ENCODE data around the gene INF2.

GRCh38 chr14:104742586-104743455, 53.4 kb downstream of the INF2 start:
- no peak for TF ChIP-seq EZH2phosphoT487 (IDR thresholded peaks at IDR 0.05; ENCODE audit: insufficient read depth, low read depth)
- TF ChIP-seq EZH2 (IDR thresholded peaks at IDR 0.05; ENCODE audit: insufficient read depth, poor library complexity, severe bottlenecking), result no peak

All from GM23248 (cell line).